Type B pancreatic cell (in vitro differentiated cells): ENCODE results near the gene IL17A. TPM values are rescaled to one million over a fixed set of nuclear protein-coding genes. Genes with fewer than 3 reads are reported as not detected.

Experiments
- DNase-seq: peaks from one replicate; pipeline ENCODE4 v3.0.0; 2021; ENCODE audit warnings: mixed read lengths; ENCODE audit not compliant: unreplicated experiment; ENCODE audit errors: extremely low spot score
- H3K27ac Mint-ChIP-seq: 2 replicates; pipeline ENCODE4 v1.8.0; 2021; ENCODE audit warnings: mild to moderate bottlenecking, mixed read lengths
- H3K27me3 Mint-ChIP-seq: 2 replicates; pipeline ENCODE4 v1.8.0; 2021; ENCODE audit warnings: mixed read lengths
- H3K36me3 Mint-ChIP-seq: 2 replicates; pipeline ENCODE4 v1.8.0; 2021; ENCODE audit warnings: mixed read lengths
- H3K4me1 Mint-ChIP-seq: one replicate; pipeline ENCODE4 v1.8.0; 2021; ENCODE audit warnings: mixed read lengths; ENCODE audit not compliant: unreplicated experiment
- H3K4me3 Mint-ChIP-seq: 2 replicates; pipeline ENCODE4 v1.8.0; 2021; ENCODE audit warnings: mild to moderate bottlenecking, mixed read lengths
- H3K9me3 Mint-ChIP-seq: 2 replicates; pipeline ENCODE4 v1.8.0; 2021; ENCODE audit warnings: mixed read lengths
- CTCF ChIP-seq: fragments of 200-600 bp; sonication (generic); conservative IDR thresholded peaks from 2 replicates; pipeline ENCODE4 v1.5.0; 2021; ENCODE audit warnings: antibody characterized with exemption, mild to moderate bottlenecking
- microRNA-seq: library from miRNA; unstranded; fragments of <30 nt; microRNA quantifications from one replicate; pipeline ENCODE4, GENCODE V29; 2020
- total RNA-seq: library from RNA; stranded (reverse); gene quantifications from 2 replicates; pipeline ENCODE4 v1.2.1, GENCODE V29; 2021; ENCODE audit warnings: low replicate concordance

IL17A gene
- total RNA-seq, 1 donor from 2014 or later: 0.17 TPM

- H3K36me3 Mint-ChIP-seq: no peaks in the 10 kb centered on the region
- H3K27ac Mint-ChIP-seq: no peak overlapping the region
- no peak for DNase-seq
- H3K27me3 Mint-ChIP-seq: peaks cover 19% of the 10 kb centered on the region
- H3K4me3 Mint-ChIP-seq: no peak overlapping the region
- H3K9me3 Mint-ChIP-seq: no peaks in the 10 kb centered on the region
- peak; percentile 73 for TF ChIP-seq CTCF
- H3K4me1 Mint-ChIP-seq: peaks cover 4% of the 10 kb centered on the region
Observed at GRCh38 chr6:52233975-52234823, 48.0 kb downstream of the IL17A start.

Small RNA genes within 50 kb of the gene (microRNA-seq; reads per million reads assigned to microRNA genes)
- gene MIR133B (not detected), gene MIR206 (9.1 reads per million, percentile 30 among the genes with 10 or more reads in this experiment)

Other genes with a start within 250 kb of the IL17A start
- 0.52 and 0.75 TPM in 2 replicates for gene PKHD1, start 98.8 kb upstream of the IL17A start, total RNA-seq
- not detected in 2 replicates for gene IL17F, start 58.1 kb downstream of the IL17A start, total RNA-seq
- 68.2 and 122 TPM in 2 replicates for gene MCM3, start 98.4 kb downstream of the IL17A start, total RNA-seq
- 17.6 and 21.2 TPM in 2 replicates for gene PAQR8, start 175.8 kb downstream of the IL17A start, total RNA-seq
- gene EFHC1, start 234.0 kb downstream of the IL17A start, total RNA-seq: 23.4 and 54.9 TPM in 2 replicates